GM20000 (cell line): ENCODE measurements around the gene PLA2R1.

Source experiments
- DNase-seq: peaks from one replicate; pipeline ENCODE4 v3.0.0; 2012; ENCODE audit warnings: low spot score
- CTCF ChIP-seq: IDR thresholded peaks from 2 replicates; pipeline ENCODE4 v1.5.1; 2012; ENCODE audit warnings: mild to moderate bottlenecking, control low read depth; ENCODE audit errors: extremely low read depth, missing control alignments

Gene PLA2R1

GRCh38 chr2:160033732-160034392 is 28.6 kb downstream of the PLA2R1 start:
- no peak for TF ChIP-seq CTCF
- DNase-seq: no peak

- TF ChIP-seq CTCF: no peak
- DNase-seq: no peak
Measured at GRCh38 chr2:160029270-160029628, 33.2 kb downstream of the PLA2R1 start.

- no peak for DNase-seq
- TF ChIP-seq CTCF: no peak
Measured at GRCh38 chr2:160028431-160029269, 33.8 kb downstream of the PLA2R1 start.

GRCh38 chr2:160022162-160022561 is 40.3 kb downstream of the PLA2R1 start:
- DNase-seq: no peak
- no peak for TF ChIP-seq CTCF

- DNase-seq: no peak
- TF ChIP-seq CTCF: no peak
Measured at GRCh38 chr2:160019374-160020090, 42.9 kb downstream of the PLA2R1 start.

- no peak for TF ChIP-seq CTCF
- no peak for DNase-seq
Measured at GRCh38 chr2:160015746-160016145, 46.7 kb downstream of the PLA2R1 start.

GRCh38 chr2:160014227-160014626 is 48.2 kb downstream of the PLA2R1 start:
- DNase-seq: no peak
- no peak for TF ChIP-seq CTCF
